GM06990 (cell line): Measurements from ENCODE around the gene ATOH7.

Experiments used
- DNase-seq: peaks from one replicate; pipeline ENCODE4 v3.0.0-alpha.2; 2011; ENCODE audit not compliant: insufficient read length; ENCODE audit errors: extremely low read depth
- H3K27me3 ChIP-seq: replicated peaks from 2 replicates; pipeline ENCODE4 v1.6.0; 2011; ENCODE audit warnings: low read length; ENCODE audit not compliant: control insufficient read depth, insufficient read depth
- H3K36me3 ChIP-seq: 2 replicates; pipeline ENCODE4 v1.5.1; 2011; ENCODE audit warnings: low read length; ENCODE audit not compliant: control insufficient read depth, insufficient read depth
- H3K4me3 ChIP-seq: replicated peaks from 2 replicates; pipeline ENCODE4 v1.5.1; 2011; ENCODE audit warnings: low read depth, mild to moderate bottlenecking, control low read depth, low read length
- CTCF ChIP-seq: IDR thresholded peaks from 2 replicates; pipeline ENCODE4 v1.5.1; 2011; ENCODE audit warnings: low read length, control low read depth, mild to moderate bottlenecking, inconsistent platforms; ENCODE audit not compliant: insufficient read depth, poor library complexity, severe bottlenecking

Gene ATOH7

GRCh38 chr10:68272833-68273232 is 40.9 kb upstream of the ATOH7 start:
- DNase-seq: no peak
- Histone ChIP-seq H3K27me3 (no peaks in the 10 kb centered on the region), H3K4me3 (no peak overlapping the region), H3K36me3 (no peaks in the 10 kb centered on the region)
- no peak for TF ChIP-seq CTCF

- Histone ChIP-seq H3K36me3 (no peaks in the 10 kb centered on the region), H3K27me3 (no peaks in the 10 kb centered on the region), H3K4me3 (no peak overlapping the region)
- no peak for TF ChIP-seq CTCF
- no peak for DNase-seq
Measured at GRCh38 chr10:68271196-68271882, 39.4 kb upstream of the ATOH7 start.

- no peaks in the 10 kb centered on the region for H3K36me3 ChIP-seq
- TF ChIP-seq CTCF: no peak
- no peaks in the 10 kb centered on the region for H3K27me3 ChIP-seq
- no peak overlapping the region for H3K4me3 ChIP-seq
- DNase-seq: no peak
Measured at GRCh38 chr10:68269562-68270290, 37.8 kb upstream of the ATOH7 start.

GRCh38 chr10:68261132-68261856 is 29.4 kb upstream of the ATOH7 start:
- no peak overlapping the region for H3K4me3 ChIP-seq
- DNase-seq: no peak
- no peak for TF ChIP-seq CTCF
- H3K27me3 ChIP-seq: no peaks in the 10 kb centered on the region
- no peaks in the 10 kb centered on the region for H3K36me3 ChIP-seq

GRCh38 chr10:68253346-68253745 is 21.4 kb upstream of the ATOH7 start:
- Histone ChIP-seq H3K4me3 (no peak overlapping the region), H3K27me3 (no peaks in the 10 kb centered on the region), H3K36me3 (no peaks in the 10 kb centered on the region)
- TF ChIP-seq CTCF: no peak
- no peak for DNase-seq
